ENCODE measurements around the gene PDCD6IP.

PDCD6IP gene

GRCh38 chr3:33826688-33827087 is 28.3 kb downstream of the PDCD6IP start:
- no peaks in the 10 kb centered on the region for H4K20me1 ChIP-seq (ENCODE audit: insufficient read depth, low read length, poor library complexity, severe bottlenecking)
- H3K4me1 ChIP-seq (ENCODE audit: insufficient read depth, low read length, poor library complexity, severe bottlenecking), result no peaks in the 10 kb centered on the region
- no peak overlapping the region for H3K4me3 ChIP-seq (ENCODE audit: low read length, poor library complexity, severe bottlenecking)
- TF ChIP-seq CTCF (conservative IDR thresholded peaks at IDR 0.05; ENCODE audit: low read length), result no peak
- no peak for TF ChIP-seq EZH2phosphoT487 (IDR thresholded peaks at IDR 0.05; ENCODE audit: borderline replicate concordance)
- H3K36me3 ChIP-seq (ENCODE audit: insufficient read depth, low read length), result peaks cover 86% of the 10 kb centered on the region
- H2AFZ ChIP-seq (ENCODE audit: low read length), result no peak overlapping the region
- no peaks in the 10 kb centered on the region for H3K9me2 ChIP-seq (replicated peaks; ENCODE audit: low read depth, low read length)
- no peaks in the 10 kb centered on the region for H3K9me3 ChIP-seq (ENCODE audit: insufficient read depth, low read depth, low read length)
- H3K9ac ChIP-seq (ENCODE audit: low read depth, low read length, poor library complexity, severe bottlenecking), result no peak overlapping the region
- no peaks in the 10 kb centered on the region for H3F3A ChIP-seq (ENCODE audit: low read depth)
- H3K4me2 ChIP-seq (ENCODE audit: low read depth, low read length, poor library complexity, severe bottlenecking), result no peak overlapping the region
- peaks cover 5% of the 10 kb centered on the region; the same call in 1 of the 2 replicates for H3K79me2 ChIP-seq (ENCODE audit: insufficient read depth, low read length)
- H3K27me3 ChIP-seq (ENCODE audit: insufficient read depth, low read length, poor library complexity, severe bottlenecking), result no peaks in the 10 kb centered on the region

GRCh38 chr3:33829720-33830119 is 31.3 kb downstream of the PDCD6IP start:
- Histone ChIP-seq H3K4me1 (ENCODE audit: insufficient read depth, low read length, poor library complexity, severe bottlenecking) (no peaks in the 10 kb centered on the region), H3K9ac (ENCODE audit: low read depth, low read length, poor library complexity, severe bottlenecking) (no peak overlapping the region), H3K9me3 (ENCODE audit: insufficient read depth, low read depth, low read length) (no peaks in the 10 kb centered on the region), H2AFZ (ENCODE audit: low read length) (no peak overlapping the region), H3K27me3 (ENCODE audit: insufficient read depth, low read length, poor library complexity, severe bottlenecking) (no peaks in the 10 kb centered on the region), H3F3A (ENCODE audit: low read depth) (no peaks in the 10 kb centered on the region), H3K36me3 (ENCODE audit: insufficient read depth, low read length) (peaks cover 70% of the 10 kb centered on the region), H3K4me2 (ENCODE audit: low read depth, low read length, poor library complexity, severe bottlenecking) (no peak overlapping the region), H3K9me2 (replicated peaks; ENCODE audit: low read depth, low read length) (no peaks in the 10 kb centered on the region), H3K79me2 (ENCODE audit: insufficient read depth, low read length) (no peaks in the 10 kb centered on the region), H4K20me1 (ENCODE audit: insufficient read depth, low read length, poor library complexity, severe bottlenecking) (no peaks in the 10 kb centered on the region), H3K4me3 (ENCODE audit: low read length, poor library complexity, severe bottlenecking) (no peak overlapping the region)
- TF ChIP-seq CTCF (conservative IDR thresholded peaks at IDR 0.05; ENCODE audit: low read length), result no peak
- no peak for TF ChIP-seq EZH2phosphoT487 (IDR thresholded peaks at IDR 0.05; ENCODE audit: borderline replicate concordance)

GRCh38 chr3:33831053-33831452 is 32.6 kb downstream of the PDCD6IP start:
- H3K9me2 ChIP-seq (replicated peaks; ENCODE audit: low read depth, low read length), result no peaks in the 10 kb centered on the region
- no peaks in the 10 kb centered on the region for H3K4me1 ChIP-seq (ENCODE audit: insufficient read depth, low read length, poor library complexity, severe bottlenecking)
- no peaks in the 10 kb centered on the region for H3K9me3 ChIP-seq (ENCODE audit: insufficient read depth, low read depth, low read length)
- no peak overlapping the region for H3K9ac ChIP-seq (ENCODE audit: low read depth, low read length, poor library complexity, severe bottlenecking)
- no peaks in the 10 kb centered on the region for H3F3A ChIP-seq (ENCODE audit: low read depth)
- H2AFZ ChIP-seq (ENCODE audit: low read length), result no peak overlapping the region
- TF ChIP-seq EZH2phosphoT487 (IDR thresholded peaks at IDR 0.05; ENCODE audit: borderline replicate concordance), result no peak
- TF ChIP-seq CTCF (conservative IDR thresholded peaks at IDR 0.05; ENCODE audit: low read length), result no peak
- H3K4me2 ChIP-seq (ENCODE audit: low read depth, low read length, poor library complexity, severe bottlenecking), result no peak overlapping the region
- H4K20me1 ChIP-seq (ENCODE audit: insufficient read depth, low read length, poor library complexity, severe bottlenecking), result no peaks in the 10 kb centered on the region
- peaks cover 67% of the 10 kb centered on the region for H3K36me3 ChIP-seq (ENCODE audit: insufficient read depth, low read length)
- no peaks in the 10 kb centered on the region for H3K79me2 ChIP-seq (ENCODE audit: insufficient read depth, low read length)
- H3K4me3 ChIP-seq (ENCODE audit: low read length, poor library complexity, severe bottlenecking), result no peak overlapping the region
- no peaks in the 10 kb centered on the region for H3K27me3 ChIP-seq (ENCODE audit: insufficient read depth, low read length, poor library complexity, severe bottlenecking)

Measured in Loucy (cell line).